ENCODE results near the gene EXOC4.

DNA sequence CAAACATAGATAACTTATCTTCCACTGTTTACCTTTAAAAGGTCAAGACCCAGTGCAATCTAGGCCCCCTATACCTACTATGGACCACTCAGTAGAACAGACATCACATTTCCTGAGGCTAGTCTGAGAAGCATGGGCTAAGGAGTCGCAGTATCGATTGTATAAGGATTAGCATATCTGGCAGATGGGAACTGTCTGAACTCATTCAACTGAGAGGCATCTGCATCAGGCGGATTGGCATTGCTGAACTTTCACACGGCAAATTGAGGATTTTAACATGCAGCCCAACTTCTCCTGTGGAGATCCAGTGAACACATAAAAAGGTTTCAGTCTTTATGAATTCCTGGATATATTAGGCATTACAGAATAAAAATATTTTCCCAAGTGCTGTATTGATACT lies 785.1 kb downstream of the EXOC4 start:
- TF ChIP-seq CTCF (IDR thresholded peaks at IDR 0.05): no peak
- TF ChIP-seq POLR2AphosphoS5 (IDR thresholded peaks at IDR 0.05; ENCODE audit: insufficient read depth in 1 of 2, low read depth in 1 of 2): no peak
- TF ChIP-seq POLR2A (IDR thresholded peaks at IDR 0.05): no peak

Data from vagina (tissue), 2 donors.